Measurements from ENCODE around the gene FLYWCH1.

FLYWCH1 gene

GRCh38 chr16:2904100-2904921 is 7.4 kb upstream of the FLYWCH1 start:
- TF ChIP-seq POLR2AphosphoS5 (IDR thresholded peaks at IDR 0.05; ENCODE audit: low read depth, low read length) (peak; percentile 70), REST (IDR thresholded peaks at IDR 0.05; ENCODE audit: insufficient read depth in 1 of 2, low read depth in 2 of 2, low read length in 2 of 2) (0 out of 4 replicates have a peak, but pooled peaks of 1 of the 2 experiments have one; percentile 8), TAF1 (IDR thresholded peaks at IDR 0.05; ENCODE audit: borderline replicate concordance, insufficient read depth, low read length) (no peak; the same call in 1 of the 2 replicates)

DNA sequence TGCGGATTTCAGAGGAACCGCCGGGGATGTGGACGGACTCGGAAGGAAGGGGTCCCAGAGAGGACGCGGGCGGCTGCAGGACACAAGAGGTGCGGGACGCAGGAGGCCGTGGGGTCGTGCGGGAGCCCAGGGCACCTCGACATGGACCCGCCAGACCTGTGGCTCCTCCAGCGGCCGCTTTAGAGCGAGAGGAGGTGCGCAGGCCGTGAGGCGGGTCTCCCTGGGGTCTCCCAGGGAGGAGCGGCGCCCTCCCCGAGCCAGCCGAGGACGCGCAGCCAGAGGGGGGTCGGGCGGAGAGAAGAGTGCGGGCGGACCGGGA is 6.8 kb upstream of the FLYWCH1 start:
- TF ChIP-seq REST (IDR thresholded peaks at IDR 0.05; ENCODE audit: insufficient read depth in 1 of 2, low read depth in 2 of 2, low read length in 2 of 2) (no peak), SIN3A (IDR thresholded peaks at IDR 0.05; ENCODE audit: borderline replicate concordance, insufficient read depth, low read length) (no peak), FOXP2 (optimal IDR thresholded peaks at IDR 0.05; ENCODE audit: borderline replicate concordance, extremely low read depth, extremely low read length, insufficient read depth) (no peak)

- peak; percentile 99 for TF ChIP-seq TAF1 (IDR thresholded peaks at IDR 0.05; ENCODE audit: borderline replicate concordance, insufficient read depth, low read length)
- peak; percentile 55 to 79; a peak in 3 of 4 replicates for TF ChIP-seq REST (IDR thresholded peaks at IDR 0.05; ENCODE audit: insufficient read depth in 1 of 2, low read depth in 2 of 2, low read length in 2 of 2)
- peak; percentile 99 for TF ChIP-seq POLR2AphosphoS5 (IDR thresholded peaks at IDR 0.05; ENCODE audit: low read depth, low read length)
- TF ChIP-seq SIN3A (IDR thresholded peaks at IDR 0.05; ENCODE audit: borderline replicate concordance, insufficient read depth, low read length), result peak; percentile 69; the same call in 1 of the 2 replicates
- TF ChIP-seq FOXP2 (optimal IDR thresholded peaks at IDR 0.05; ENCODE audit: borderline replicate concordance, extremely low read depth, extremely low read length, insufficient read depth), result peak; percentile 60
Measured at GRCh38 chr16:2905241-2905987, 6.3 kb upstream of the FLYWCH1 start.

GRCh38 chr16:2905988-2906387 is 5.7 kb upstream of the FLYWCH1 start:
- TF ChIP-seq TAF1 (IDR thresholded peaks at IDR 0.05; ENCODE audit: borderline replicate concordance, insufficient read depth, low read length), result no peak
- TF ChIP-seq POLR2AphosphoS5 (IDR thresholded peaks at IDR 0.05; ENCODE audit: low read depth, low read length), result no peak
- TF ChIP-seq SIN3A (IDR thresholded peaks at IDR 0.05; ENCODE audit: borderline replicate concordance, insufficient read depth, low read length), result no peak
- TF ChIP-seq REST (IDR thresholded peaks at IDR 0.05; ENCODE audit: insufficient read depth in 1 of 2, low read depth in 2 of 2, low read length in 2 of 2), result no peak
- no peak for TF ChIP-seq FOXP2 (optimal IDR thresholded peaks at IDR 0.05; ENCODE audit: borderline replicate concordance, extremely low read depth, extremely low read length, insufficient read depth)

All from PFSK-1 (cell line).